Hematopoietic multipotent progenitor cell treated with erythropoietin and hydrocortisone succinate and interleukin-3 and kit ligand, for 15 days (in vitro differentiated cells): ENCODE data around the gene EIF4A3.
A peak's percentile ranks its signal among the peaks of the same experiment; 100 is the strongest.

Experiments
- DNase-seq: peaks from one replicate; pipeline ENCODE4 v3.0.0-alpha.2; 2015; ENCODE audit warnings: low spot score

The EIF4A3 gene

DNA sequence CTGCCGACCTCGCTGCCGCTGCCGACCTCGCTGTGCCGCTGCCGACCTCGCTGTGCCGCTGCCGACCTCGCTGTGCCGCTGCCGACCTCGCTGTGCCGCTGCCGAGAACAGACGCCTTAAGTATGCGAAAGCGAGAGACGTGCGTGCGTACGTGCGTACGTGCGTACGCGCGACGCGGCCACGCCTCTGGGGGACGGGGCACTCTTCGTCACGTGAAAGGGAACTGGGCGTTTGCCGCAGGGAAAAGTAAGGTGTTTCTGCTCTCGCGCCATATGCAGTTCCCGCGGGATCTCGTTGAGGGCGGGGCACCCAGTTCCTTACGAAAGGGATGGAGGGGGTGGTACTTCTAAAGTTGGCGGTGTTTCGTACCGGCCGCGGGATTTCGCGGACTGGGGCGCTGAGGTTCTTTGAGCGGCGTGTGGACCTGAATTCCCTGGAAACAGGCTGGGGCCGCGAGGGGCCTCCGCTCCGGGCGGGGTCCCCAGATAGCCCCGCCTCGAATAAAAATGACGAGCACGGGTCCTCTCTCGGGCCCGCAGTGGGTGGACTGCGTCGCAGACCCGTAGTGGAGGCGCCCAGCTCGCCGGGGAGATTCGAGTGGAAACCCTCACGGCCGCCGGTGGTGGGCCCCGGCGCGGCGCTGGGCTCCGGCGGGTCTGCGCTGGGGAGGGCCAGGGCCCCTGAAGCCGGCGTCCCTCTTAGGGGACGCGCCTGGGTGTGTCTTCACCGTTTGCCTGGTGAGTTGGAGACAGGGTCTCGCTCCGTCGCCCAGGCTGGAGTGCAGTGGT, at the start of gene EIF4A3:
Gene EIF4A3 (minus strand): TSS at position 94 of the 788 bp plus-strand sequence. CDS start 167 bp downstream, outside the sequence.
- DNase-seq, result peak; percentile 98

DNA sequence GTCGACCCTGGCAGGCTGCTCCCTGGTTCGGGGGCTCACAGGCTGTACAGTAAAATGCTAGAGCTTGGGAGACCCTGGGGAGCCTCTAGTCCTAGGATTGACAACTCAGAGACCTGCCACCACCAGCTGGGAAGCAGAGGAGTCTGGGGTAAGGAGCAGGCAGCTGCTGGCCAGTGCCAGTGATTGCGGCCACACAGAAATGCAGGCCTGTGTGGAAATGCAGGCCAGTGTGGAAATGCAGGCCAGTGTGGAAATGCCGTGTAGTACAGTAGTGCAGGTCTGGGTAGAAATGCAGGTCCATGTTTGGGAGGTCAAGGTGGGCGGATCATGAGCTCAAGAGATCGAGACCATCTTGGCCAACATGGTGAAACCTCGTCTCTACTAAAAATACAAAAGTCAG, 49.7 kb upstream of the EIF4A3 start:
- DNase-seq, result no peak

DNA sequence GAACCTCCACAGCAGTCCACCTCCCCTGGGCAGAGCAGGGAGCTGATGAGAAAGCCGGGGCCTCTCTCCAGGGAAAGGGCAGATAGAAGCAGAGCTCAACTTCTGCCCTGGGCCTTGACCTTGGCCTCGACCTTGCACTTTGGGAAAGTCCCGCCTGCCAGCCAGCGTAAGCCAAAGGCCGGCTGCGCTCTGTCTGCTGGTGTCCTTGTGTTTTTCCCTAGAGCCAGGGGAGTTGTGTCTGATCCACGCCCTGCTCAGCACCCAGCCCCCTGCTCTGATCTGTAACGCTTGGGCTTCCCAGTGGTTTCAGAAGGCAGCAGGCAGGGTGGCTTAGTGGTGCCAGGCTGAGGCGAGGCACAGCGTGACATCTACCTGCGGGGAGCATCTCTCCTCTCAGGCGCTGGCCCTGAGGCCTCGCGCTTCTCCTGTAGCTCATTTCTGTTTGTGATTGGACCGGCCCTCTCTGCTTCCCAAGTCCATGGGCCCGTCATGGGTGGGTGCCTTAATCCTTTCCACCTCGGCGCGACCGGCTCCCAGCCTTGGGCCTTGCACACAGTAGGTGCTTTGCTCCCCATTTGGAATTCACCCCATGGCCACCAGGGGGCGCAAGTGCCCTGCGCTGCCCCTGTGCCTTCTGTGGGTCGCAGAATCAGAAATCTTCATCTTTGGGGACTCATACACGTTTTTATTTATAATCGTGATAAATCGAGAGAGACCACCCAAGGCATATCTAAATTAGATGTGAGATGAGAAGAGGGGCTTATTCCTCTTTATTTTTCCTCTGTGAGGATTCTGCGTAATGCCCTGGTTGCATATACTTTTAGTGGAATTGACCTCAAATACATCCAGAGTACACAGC, 49.0 kb upstream of the EIF4A3 start:
- DNase-seq, result peak; percentile 68

DNA sequence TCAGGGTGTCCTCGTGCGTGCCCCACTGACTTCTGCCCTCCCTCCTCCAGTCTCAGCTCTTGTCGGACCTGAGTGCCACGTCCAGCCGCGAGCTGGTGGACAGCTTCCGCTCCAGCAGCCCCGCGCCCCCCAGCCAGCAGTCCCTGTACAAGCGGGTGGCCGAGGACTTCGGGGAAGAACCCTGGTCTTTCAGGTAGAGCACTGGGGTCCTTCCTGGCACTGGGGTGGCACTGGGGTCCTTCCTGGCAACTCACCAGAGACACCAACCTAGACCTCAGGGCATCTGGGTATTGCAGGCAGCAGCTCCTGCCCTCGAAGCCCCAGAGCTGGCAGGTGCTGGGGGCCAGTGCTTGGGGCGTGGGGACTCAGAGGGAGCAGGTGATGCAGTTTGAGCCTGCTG, 48.2 kb upstream of the EIF4A3 start:
- DNase-seq, result no peak

DNA sequence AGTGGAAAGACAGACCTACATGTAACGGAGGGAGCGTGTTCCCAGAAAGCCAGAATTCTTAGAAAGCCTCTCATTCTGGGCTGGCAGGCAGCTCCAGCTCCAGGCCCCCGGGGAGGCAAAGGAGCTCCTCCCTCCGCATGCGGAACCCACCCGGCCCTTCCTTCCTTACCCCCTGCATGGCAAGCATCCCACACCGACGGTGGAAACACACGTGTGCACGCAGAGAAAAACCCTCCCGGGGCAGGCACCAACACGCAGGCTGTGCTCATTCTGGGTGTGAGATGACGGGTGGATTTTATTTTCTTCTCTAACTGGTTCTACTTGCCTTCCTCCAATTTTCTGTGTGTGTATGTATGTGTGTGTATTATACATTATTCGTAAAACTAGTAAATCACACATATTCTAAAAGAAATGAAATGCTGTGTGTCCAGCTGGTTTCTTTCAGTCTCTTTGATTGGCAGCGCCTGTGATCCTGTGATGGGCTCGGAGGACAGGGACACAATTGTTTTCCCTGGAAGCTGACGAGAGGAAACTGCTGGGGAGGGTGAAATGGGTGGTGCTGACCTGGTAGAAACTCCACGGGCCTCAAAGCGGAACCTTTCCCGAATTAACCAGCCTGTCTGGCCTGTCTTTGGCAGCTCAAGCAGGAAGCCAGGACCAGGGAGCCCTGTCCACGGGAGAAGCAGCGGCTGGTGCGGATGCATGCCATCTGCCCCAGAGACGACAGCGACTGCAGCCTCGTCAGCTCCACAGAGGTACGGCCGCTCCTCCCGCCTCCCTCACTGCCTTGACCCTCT, 45.1 kb upstream of the EIF4A3 start:
- no peak for DNase-seq

DNA sequence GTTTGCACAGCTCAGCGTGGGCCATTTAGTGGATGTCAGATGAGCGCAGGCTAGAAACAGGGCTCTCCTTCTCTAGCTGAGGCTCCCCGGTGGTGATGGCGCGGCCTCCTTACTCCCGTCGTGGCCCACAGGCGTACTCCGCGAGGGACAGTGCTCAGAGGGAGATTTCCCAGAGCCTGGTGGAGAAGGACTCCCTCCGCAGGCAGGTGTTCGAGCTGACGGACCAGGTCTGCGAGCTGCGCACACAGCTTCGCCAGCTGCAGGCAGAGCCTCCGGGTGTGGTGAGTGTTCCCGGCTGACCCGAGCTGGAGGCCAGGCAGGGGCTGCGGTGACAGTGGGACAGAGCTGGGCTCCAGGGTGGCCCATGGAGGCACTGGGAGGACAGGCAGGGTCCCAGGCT, 44.3 kb upstream of the EIF4A3 start:
- DNase-seq, result no peak

DNA sequence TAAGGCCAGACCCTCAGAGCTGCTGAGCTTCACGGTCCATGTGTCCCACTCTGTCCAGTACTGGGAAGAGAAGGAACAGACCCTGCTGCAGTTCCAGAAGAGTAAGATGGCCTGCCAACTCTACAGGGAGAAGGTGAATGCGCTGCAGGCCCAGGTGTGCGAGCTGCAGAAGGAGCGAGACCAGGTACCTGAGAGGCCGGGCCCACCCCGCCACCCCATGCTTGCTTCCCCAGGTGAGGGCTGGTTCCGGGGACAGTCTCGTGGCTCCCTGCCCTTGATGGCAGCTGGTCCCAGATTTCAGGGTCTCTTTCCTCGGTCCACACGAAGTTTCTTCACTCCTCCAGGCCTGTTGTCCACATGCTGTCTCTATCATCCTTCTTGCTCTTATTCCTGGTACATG, 43.8 kb upstream of the EIF4A3 start:
- no peak for DNase-seq

DNA sequence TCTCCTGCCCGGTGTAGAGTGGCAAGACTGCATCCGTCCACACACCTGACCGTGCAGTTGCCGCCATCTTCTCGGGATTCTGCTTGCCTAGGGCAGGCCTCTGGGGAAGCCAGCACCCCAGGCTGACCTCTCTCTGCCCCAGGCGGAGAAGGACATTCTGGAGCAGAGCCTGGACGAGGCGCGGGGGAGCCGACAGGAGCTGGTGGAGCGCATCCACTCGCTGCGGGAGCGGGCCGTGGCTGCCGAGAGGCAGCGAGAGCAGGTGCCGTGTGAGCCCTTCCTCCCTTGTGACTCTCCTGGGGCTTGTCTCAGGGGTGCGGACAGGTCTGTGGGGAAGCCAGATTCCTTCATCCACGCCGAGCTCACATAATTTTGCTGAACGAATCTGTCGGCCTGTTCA, 42.7 kb upstream of the EIF4A3 start:
- no peak for DNase-seq

DNA sequence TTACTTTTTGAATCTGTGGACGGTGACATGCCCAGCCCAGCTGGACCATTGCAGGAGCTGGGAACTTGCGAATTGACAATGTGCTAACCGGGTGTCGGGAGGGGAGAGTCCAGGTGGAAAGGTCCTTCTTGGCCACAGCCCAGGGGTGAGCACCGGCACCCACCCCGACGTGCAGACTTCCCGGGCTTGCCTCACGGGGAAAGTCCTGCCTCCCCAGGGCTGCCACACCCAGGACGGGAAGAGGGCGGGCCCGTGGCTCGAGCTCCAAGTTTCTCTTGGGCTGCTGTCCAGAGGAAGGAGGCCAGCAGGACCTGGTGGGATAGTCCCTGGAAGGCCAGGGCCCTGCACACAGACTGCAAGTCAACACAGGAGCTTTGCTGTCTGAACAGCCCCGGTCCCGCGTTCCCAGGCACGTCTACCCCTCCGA, 40.6 kb upstream of the EIF4A3 start:
- DNase-seq, result no peak

DNA sequence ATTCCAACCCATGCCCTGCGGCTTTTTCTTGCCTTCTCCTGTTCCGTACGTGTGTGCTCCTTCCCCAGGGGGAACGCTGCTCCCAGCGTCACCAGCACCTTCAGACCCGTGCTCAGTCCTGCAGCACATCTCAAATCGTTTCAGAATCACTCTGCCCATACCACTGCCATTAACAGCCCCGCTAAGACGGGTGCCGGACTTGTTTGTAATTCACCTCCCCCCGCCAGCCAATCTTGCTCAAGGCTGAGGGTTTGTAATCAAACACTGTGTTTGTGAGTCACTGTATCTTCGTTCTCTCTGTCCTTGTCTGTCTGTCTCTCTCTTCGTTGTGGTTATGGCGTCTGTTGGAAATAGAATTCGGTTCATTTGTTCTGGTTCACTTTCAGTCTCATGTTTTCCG, 40.2 kb upstream of the EIF4A3 start:
- no peak for DNase-seq

DNA sequence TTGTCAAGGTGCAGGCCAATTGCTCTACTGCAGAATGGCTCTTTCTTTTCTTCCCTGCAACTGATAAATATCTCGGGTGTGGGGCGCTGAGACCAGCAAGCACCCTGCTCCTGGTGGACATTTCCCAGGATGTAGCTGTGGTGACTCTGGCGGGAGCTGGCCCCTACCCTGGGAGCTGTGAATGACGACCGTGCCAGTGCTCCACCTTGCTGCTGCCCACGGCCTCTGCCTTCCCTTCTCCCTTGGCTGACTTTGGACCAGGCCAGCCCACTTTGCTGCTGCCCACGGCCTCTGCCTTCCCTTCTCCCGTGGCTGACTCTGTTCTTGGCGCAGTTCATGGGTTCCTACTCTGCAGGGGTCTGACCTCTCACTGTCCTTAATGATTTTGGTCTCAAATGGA, 39.0 kb upstream of the EIF4A3 start:
- DNase-seq, result no peak

DNA sequence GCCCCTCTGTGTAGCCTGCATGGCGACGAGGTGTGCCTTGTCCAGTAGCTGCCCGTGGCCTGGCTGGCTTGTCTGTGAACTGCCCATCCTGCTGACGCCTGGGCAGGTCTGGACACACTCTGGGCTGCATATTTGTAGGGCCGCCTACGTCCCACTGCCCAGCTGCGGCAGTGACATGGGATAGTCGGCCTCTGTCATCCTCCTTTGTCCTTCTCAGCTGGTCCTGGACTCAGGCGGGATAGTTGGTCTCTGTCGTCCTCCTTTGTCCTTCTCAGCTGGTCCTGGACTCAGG, 37.4 kb upstream of the EIF4A3 start:
- DNase-seq, result no peak

DNA sequence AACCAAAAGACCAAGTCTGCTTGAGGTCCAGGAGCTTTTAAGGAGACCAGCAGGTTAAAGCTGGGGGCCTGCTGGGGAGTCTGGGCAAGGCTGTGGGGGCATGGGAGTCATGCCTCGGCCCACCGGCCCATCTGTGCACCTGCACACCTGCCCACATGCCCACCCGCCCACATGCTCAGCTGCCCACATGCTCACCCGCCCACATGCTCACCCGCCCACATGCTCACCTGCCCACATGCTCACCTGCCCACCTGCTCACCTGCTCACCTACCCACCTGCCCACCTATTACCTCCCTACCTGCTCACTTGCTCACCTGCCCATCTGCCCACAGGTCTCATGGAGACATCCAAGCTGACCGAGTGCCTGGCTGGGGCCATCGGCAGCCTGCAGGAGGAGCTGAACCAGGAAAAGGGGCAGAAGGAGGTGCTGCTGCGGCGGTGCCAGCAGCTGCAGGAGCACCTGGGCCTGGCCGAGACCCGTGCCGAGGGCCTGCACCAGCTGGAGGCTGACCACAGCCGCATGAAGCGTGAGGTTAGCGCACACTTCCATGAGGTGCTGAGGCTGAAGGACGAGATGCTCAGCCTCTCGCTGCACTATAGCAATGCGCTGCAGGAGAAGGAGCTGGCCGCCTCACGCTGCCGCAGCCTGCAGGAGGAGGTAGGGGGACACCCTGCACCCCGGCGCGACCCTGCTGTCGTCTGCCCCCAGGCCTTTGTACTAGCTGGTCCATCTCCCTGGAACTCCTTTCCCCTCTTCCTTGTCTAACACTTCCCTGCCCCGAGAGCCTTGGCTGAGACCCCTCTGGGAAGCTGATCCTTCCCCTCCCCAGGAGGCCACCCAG, 36.9 kb upstream of the EIF4A3 start:
- DNase-seq, result no peak

DNA sequence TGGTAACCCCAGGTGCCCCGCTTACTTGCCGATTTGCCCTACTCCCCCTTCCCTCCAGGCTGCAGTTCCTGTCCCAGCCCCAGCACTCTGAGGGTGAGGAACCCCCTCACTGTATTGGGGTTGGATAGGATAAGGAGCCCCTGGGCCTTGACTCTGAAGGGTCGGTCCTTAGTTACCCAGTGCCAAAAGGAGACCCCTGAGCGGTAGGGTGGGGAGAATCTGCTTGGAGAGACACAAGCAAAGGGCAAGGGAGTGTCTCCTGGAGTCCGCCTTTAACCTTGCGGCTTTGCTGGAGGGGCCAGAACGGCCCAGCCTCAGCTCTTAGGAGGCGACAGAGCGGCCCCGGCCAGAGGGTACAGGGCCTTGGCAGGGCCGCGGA, 35.9 kb upstream of the EIF4A3 start:
- DNase-seq, result no peak

DNA sequence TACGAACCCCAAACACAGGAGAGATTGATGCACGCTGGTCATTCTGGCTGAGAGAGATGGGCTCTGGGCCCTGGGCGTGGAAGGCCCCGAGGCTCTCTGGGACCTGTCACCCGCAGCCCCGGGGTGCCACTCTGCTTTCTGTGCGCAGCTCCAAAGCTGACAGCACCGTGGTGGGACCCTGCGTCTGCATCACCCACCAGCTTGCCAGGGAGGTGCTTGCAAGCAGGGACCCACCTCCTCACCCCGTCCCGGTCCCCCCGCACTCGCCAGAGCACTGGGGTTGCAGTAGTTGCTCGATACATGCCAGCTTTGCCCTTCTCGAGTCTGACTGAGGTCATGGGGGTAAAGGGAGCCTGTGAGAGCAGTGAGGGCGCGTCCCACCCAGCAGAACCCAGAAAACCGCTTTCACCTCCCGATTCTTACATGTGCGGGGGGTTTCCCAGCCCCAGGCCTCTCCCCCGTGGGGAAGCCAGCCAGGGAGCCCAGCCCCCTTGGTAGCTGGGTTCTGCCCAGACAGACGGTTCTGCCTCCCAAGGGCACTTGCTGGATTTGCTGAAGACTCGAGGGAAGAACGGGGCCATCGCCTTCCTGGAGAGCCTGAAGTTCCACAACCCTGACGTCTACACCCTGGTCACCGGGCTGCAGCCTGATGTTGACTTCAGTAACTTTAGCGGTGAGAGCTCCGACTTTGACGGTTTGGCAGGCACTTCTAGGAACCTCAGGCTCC, 35.4 kb upstream of the EIF4A3 start:
- no peak for DNase-seq

DNA sequence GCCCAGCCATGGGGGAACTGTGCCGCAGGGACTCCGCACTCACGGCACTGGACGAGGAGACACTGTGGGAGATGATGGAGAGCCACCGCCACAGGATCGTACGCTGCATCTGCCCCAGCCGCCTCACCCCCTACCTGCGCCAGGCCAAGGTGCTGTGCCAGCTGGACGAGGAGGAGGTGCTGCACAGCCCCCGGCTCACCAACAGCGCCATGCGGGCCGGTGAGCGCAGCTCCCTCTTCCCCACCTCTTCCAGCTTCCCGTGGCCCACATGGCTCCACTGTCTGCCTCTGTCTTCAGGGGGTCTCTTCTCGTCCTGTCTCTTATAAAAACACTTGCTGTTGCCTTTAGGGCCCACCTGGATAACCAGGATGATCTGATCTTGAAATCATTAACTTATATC, 34.5 kb upstream of the EIF4A3 start:
- DNase-seq, result no peak

DNA sequence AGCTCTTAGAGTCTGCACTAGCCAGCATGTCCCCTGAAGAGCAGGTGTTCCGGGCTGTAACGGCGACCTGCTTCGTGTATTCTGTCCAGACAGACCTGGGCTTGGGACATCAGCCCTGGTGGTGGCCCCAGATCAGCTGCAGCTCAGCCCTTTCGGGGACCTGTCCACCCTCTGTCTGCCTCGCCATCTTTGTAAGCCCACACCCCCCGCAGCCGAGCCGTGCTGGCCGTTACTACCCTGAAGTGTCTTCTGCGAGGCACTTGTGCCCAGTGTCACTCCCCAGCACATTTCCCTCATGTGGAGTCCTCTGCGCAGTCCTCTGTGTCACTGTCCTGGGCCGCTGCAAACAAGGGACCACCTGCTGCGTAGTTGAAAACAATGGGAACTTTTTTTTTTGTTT, 33.3 kb upstream of the EIF4A3 start:
- no peak for DNase-seq

DNA sequence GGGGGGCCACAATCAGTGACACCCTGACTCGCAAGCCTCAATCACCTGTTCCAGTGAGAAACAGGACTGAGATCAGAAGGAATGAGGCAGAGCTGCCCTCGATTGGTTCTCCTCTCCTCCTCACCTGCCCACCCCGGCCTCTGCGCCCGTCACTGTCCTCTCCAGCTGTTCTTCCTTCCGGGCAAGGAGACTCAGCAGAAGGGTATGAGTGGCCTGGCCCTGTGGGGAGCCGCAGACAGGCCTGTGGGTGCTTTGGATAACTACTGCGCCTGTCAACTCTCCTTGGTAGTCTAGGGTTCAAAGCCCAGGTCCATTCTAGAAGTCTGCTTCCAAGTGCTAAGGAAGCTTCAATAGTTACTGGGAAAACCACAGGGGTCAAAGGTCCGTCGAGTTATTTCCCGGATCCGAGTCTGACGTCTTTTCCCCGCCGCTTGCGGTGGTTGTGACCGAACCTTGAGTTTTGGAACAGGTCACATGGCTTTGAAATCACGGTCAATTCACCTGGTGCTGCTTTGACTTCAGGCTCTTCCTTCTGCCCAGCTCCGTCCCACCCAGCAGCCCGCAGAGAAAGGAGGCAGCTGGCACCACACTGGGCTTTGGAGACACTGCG, 31.2 kb upstream of the EIF4A3 start:
- DNase-seq, result no peak

DNA sequence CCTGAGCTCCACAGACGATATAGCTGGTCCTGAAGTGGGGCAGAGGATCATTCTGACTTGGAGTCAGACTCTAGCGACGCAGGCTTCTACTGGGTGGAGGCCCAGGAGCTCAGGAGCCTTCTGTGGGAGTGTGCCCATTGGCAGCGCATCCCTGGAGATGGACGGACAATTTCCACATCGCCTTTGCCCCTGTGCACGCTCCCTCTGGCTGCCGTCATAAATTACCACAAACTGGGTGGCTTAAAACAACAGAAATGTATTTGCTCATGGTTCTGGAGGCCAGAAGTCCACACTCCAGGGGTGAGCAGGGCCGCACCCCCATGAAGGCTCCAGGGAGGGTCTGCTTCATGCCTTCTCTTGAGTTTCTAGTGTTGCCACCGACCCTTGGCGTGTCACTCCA, 29.8 kb upstream of the EIF4A3 start:
- DNase-seq, result no peak

DNA sequence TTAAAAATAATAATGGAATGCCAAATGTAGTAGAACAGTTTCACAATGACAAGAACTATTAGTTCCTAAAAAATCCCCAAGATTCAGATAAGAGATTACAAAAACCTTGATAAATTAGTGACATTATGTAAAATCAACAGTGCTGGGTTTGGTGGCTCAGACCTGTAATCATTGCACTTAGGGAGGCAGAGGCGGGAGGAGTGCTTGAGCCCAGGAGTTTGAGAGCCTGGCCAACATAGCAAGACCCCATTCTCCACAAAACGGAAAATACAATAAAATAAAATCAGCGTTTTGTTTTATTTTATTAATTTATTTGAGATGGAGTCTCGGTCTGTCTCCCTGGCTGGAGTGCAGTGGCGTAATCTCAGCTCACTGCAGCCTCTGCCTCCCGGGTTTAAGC, 27.0 kb upstream of the EIF4A3 start:
- DNase-seq, result no peak

DNA sequence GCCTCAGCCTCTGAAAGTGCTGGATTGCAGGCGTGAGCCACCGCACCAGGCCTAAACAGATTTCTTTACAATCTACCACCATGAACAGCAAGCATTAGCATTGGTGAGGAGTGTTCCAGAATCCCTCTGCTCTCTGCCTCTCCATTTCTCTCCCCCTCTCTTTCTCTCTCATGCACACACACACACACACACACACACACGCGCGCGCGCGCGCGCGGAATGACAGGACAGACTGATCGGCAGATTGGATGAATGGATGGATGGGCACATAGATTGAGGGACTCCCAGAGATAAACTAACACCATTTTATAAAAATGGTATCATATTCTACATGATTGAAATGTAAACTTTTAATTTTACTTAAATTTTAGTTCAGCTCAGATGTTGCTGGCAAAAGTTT, 26.2 kb upstream of the EIF4A3 start:
- no peak for DNase-seq
